ENCODE data around the gene PTPN3.

- TF ChIP-seq POLR2A (IDR thresholded peaks at IDR 0.05; ENCODE audit: low read depth, low read length) (no peak), POLR2AphosphoS5 (IDR thresholded peaks at IDR 0.05; ENCODE audit: low read depth, low read length) (no peak), TAF1 (IDR thresholded peaks at IDR 0.05; ENCODE audit: borderline replicate concordance, low read depth, low read length) (no peak)
These were observed 9.3 kb upstream of the PTPN3 start for GRCh38 chr9:109507421-109507838.

All from GM12892 (cell line).